AG09309 (cell line): ENCODE results near the gene ESAM.

Source experiments
- DNase-seq: peaks from one replicate; pipeline ENCODE4 v3.0.0-alpha.2; 2010; ENCODE audit warnings: low read depth
- H3K4me3 ChIP-seq: 2 replicates; pipeline ENCODE4 v1.5.1; 2011; ENCODE audit warnings: mild to moderate bottlenecking, low read depth, low read length, moderate library complexity; ENCODE audit not compliant: control insufficient read depth
- TF ChIP-seq, protein P1 (sequence below): IDR thresholded peaks from 2 replicates; pipeline ENCODE4 v1.5.1; 2011; ENCODE audit warnings: mild to moderate bottlenecking, low read depth, low read length, inconsistent platforms; ENCODE audit not compliant: insufficient read depth, control insufficient read depth; ENCODE audit errors: missing control alignments

ESAM gene

DNA sequence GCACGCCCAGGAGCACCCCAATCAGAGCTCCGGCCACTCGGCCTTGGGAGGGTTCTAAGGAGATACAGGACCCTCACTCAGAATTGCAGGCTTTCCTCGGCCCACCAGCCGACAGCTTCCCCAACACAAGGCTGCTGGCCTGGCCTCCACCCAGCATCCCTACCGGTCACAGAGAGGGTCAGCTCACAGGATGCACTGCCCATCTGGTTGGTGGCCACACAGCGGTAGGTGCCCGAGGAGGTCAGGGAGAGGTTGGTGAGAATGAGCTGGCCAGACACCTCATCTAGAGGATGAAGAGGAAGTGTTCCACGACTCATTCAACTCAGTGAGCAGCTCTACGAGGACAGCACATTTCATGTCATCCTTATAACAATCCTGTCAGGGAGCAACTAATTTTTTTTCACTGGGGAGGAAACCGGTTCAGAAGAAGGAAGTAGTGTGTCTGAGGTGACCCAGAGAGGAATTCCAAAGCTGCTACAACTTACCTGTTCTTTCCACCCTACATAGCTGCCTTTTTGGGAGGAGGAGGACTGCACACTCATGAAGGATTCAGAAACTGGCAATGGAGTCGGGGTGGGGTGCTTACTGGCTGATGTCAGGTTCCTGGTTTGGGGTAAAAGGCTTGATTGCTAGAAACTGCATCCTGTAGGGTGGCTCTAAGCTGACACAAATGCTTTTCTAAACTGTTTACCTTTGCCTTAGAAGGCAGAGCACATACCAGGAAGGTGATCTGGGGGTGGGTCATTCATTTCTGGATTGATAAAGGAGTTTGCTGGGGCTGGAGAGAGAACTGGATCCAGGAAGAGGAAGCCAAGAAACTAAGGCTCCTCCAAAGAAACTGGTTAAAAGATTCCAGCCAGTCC lies 13.4 kb downstream of the ESAM start:
- H3K4me3 ChIP-seq: no peak overlapping the region
- DNase-seq: no peak
- TF ChIP-seq, protein P1, sequence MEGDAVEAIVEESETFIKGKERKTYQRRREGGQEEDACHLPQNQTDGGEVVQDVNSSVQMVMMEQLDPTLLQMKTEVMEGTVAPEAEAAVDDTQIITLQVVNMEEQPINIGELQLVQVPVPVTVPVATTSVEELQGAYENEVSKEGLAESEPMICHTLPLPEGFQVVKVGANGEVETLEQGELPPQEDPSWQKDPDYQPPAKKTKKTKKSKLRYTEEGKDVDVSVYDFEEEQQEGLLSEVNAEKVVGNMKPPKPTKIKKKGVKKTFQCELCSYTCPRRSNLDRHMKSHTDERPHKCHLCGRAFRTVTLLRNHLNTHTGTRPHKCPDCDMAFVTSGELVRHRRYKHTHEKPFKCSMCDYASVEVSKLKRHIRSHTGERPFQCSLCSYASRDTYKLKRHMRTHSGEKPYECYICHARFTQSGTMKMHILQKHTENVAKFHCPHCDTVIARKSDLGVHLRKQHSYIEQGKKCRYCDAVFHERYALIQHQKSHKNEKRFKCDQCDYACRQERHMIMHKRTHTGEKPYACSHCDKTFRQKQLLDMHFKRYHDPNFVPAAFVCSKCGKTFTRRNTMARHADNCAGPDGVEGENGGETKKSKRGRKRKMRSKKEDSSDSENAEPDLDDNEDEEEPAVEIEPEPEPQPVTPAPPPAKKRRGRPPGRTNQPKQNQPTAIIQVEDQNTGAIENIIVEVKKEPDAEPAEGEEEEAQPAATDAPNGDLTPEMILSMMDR: no peak

DNA sequence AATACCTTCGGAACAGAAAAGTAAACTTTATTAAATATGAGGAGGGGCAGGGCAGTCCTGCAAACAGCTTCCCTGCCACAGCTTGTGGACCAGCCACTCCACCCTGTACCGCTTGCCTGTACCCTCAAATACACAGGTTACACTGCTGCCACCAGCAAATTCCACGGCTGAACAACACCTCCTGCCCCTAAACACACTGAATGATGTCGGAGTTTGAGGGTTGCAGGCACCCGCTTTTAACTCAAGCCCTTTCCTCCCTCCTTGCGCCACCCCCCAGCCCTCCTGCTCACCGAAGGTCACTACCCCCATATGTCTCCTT lies 14.0 kb downstream of the ESAM start:
- TF ChIP-seq, protein P1: no peak
- no peak overlapping the region for H3K4me3 ChIP-seq
- DNase-seq: no peak

DNA sequence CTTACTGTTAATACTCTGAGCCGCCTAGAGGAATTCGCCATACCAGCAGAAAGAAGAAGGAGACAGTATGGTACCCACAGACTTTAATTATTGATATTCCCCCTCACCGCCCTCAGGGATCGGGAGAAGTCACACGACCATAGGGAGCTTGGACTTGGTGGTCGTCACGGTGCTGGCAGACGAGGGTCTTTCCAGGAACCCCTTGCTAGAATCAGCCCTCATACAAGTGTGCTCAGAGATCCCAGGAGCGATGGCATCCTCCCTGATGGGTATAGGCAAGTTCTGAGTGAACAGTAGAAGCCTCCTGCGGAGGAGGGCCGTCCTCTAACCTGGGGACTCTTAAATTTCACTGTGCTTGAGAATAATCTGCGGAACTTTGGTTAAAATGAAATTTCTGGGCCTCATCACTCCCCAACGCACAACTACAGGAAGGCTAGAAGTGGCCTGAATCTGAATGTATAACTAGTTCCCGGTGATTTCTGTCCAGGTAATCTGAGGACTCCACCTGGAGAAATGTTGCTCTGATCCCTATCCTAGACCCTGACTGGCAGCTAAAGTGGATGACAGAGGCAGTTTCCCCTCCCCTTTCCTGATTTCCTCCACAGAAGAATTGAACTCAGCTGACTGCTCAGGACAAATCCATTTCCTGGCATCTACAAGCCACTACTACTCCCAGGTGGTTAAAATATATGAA lies 14.5 kb downstream of the ESAM start:
- H3K4me3 ChIP-seq: no peak overlapping the region
- no peak for DNase-seq
- TF ChIP-seq, protein P1: no peak

DNA sequence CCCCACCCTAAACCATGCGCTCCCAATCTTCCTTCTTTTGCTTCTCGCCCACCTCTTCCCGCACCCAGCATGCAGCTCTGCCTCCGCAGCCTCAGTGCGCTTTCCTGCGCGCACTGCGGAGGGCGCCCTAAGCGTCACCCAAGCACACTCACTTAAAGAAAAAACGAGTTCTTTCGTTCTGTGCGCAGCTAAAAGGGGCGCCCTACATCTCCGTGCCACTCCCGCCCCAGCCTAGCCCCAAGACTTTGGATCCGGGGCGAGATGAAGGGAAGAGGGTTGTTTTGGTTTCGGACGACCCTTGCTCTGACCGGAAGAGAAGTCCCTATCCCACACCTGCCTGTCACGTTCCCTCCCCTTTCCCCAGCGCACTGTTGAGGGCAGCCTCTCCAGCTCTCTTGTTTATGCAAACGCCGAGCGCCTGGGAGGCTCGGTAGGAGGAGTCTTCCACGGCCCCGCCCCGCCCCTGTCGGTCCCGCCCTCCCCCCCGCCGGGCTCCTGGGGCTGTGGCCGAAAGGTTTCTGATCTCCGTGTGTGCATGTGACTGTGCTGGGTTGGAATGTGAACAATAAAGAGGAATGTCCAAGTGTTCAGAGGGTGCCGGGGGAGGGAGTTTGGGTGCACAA lies 15.4 kb downstream of the ESAM start:
- no peak for DNase-seq
- peak overlapping the region; percentile 46 for H3K4me3 ChIP-seq
- TF ChIP-seq, protein P1: peak; percentile 67

DNA sequence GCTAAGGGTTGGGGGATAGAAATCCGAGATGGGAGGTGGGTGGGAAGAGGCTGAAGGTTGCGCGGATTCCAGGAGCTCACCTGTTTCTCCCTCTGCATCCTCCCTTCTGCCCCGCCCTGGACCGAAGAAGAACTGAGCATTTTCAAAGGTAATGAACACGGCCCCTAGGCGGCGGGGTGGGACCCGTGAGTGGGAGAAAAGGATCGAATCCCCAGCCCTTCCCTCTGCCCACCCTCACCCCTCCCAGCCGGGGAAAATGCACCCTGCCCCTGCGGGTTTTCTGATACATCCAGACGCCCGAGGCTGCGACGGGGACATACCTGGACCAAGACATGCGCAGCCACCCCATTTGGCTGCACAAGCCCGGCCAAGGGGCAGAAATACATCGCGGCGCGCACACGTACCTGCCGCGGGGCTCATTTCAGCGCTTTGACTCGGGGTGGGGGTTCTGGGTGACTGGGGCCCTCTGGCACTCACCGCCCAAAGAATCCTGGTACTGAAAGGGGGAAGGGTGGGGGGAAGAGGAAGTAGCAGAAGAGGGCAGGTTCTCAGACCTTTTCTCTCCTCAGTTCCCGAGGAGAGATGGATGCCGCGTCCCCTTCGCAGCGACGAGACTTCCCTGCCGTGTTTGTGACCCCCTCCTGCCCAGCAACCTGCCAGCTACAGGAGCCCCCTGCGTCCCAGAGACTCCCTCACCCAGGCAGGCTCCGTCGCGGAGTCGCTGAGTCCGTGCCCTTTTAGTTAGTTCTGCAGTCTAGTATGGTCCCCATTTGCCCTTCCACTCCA lies 16.1 kb downstream of the ESAM start:
- no peak for DNase-seq
- TF ChIP-seq, protein P1: no peak
- H3K4me3 ChIP-seq: peak overlapping the region; percentile 46

DNA sequence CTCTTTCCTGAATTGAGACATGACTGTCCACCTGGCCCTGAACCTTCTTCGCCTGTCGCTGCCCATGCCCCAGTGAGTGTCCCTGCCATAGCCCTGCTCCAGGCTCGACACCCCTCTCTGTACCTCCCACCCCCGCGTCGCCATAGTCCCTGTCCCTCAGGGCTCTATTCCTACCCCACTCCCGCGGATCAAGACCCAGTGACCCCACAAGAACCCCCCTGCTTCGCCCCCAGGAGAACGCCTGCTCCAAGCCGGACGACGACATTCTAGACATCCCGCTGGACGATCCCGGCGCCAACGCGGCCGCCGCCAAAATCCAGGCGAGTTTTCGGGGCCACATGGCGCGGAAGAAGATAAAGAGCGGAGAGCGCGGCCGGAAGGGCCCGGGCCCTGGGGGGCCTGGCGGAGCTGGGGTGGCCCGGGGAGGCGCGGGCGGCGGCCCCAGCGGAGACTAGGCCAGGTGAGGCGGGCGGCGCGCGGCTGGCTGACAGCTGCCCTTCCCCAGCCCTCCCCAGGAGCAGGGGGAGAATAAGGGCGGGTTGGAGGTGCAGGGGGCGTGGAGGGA lies 16.7 kb downstream of the ESAM start:
- TF ChIP-seq, protein P1: no peak
- H3K4me3 ChIP-seq: peak overlapping the region; percentile 46; the same call in 1 of the 2 replicates
- no peak for DNase-seq
